Measurements from ENCODE around the gene MPRIP. TPM values are rescaled to one million over a fixed set of nuclear protein-coding genes. Genes with fewer than 3 reads are reported as not detected.
A peak's percentile ranks its signal among the peaks of the same experiment; 100 is the strongest.

The MPRIP gene
- total RNA-seq, 2 donors from 2014 or later = 204 to 207 TPM

- no peak for ATAC-seq (replicated peaks)
- Mint-ChIP-seq H3K36me3 (ENCODE audit: low read depth) (peaks cover 10% of the 10 kb centered on the region), H3K4me3 (no peak overlapping the region), H3K9me3 (no peaks in the 10 kb centered on the region), H3K27ac (peak overlapping the region; percentile 38), H3K4me1 (peaks cover 18% of the 10 kb centered on the region), H3K27me3 (no peaks in the 10 kb centered on the region)
Measured at GRCh38 chr17:17098551-17099179, 56.4 kb downstream of the MPRIP start.

- peaks cover 5% of the 10 kb centered on the region for H3K36me3 Mint-ChIP-seq (ENCODE audit: low read depth)
- no peak for ATAC-seq (replicated peaks)
- peaks cover 14% of the 10 kb centered on the region for H3K4me1 Mint-ChIP-seq
- H3K27me3 Mint-ChIP-seq = no peaks in the 10 kb centered on the region
- H3K4me3 Mint-ChIP-seq = no peak overlapping the region
- H3K27ac Mint-ChIP-seq = peak overlapping the region; percentile 43
- no peaks in the 10 kb centered on the region for H3K9me3 Mint-ChIP-seq
Measured at GRCh38 chr17:17102176-17102575, 59.9 kb downstream of the MPRIP start.

GRCh38 chr17:17103160-17103559 lies 60.9 kb downstream of the MPRIP start:
- Mint-ChIP-seq H3K4me1 (peaks cover 21% of the 10 kb centered on the region), H3K9me3 (no peaks in the 10 kb centered on the region), H3K27me3 (no peaks in the 10 kb centered on the region), H3K27ac (peak overlapping the region; percentile 83), H3K4me3 (no peak overlapping the region), H3K36me3 (ENCODE audit: low read depth) (peaks cover 5% of the 10 kb centered on the region)
- no peak for ATAC-seq (replicated peaks)

GRCh38 chr17:17104036-17104435 lies 61.8 kb downstream of the MPRIP start:
- no peak overlapping the region for H3K4me3 Mint-ChIP-seq
- ATAC-seq (replicated peaks) = no peak
- H3K4me1 Mint-ChIP-seq = peaks cover 26% of the 10 kb centered on the region
- no peaks in the 10 kb centered on the region for H3K27me3 Mint-ChIP-seq
- H3K36me3 Mint-ChIP-seq (ENCODE audit: low read depth) = peaks cover 5% of the 10 kb centered on the region
- peak overlapping the region; percentile 83 for H3K27ac Mint-ChIP-seq
- H3K9me3 Mint-ChIP-seq = no peaks in the 10 kb centered on the region

- H3K4me1 Mint-ChIP-seq = peaks cover 31% of the 10 kb centered on the region
- peak overlapping the region; percentile 83 for H3K27ac Mint-ChIP-seq
- no peaks in the 10 kb centered on the region for H3K9me3 Mint-ChIP-seq
- no peak for ATAC-seq (replicated peaks)
- peaks cover 5% of the 10 kb centered on the region for H3K36me3 Mint-ChIP-seq (ENCODE audit: low read depth)
- H3K27me3 Mint-ChIP-seq = no peaks in the 10 kb centered on the region
- H3K4me3 Mint-ChIP-seq = no peak overlapping the region
Measured at GRCh38 chr17:17104494-17104893, 62.2 kb downstream of the MPRIP start.

- peaks cover 41% of the 10 kb centered on the region for H3K4me1 Mint-ChIP-seq
- no peaks in the 10 kb centered on the region for H3K27me3 Mint-ChIP-seq
- peaks cover 5% of the 10 kb centered on the region for H3K36me3 Mint-ChIP-seq (ENCODE audit: low read depth)
- H3K27ac Mint-ChIP-seq = peak overlapping the region; percentile 91
- no peak for ATAC-seq (replicated peaks)
- no peak overlapping the region for H3K4me3 Mint-ChIP-seq
- no peaks in the 10 kb centered on the region for H3K9me3 Mint-ChIP-seq
Measured at GRCh38 chr17:17105976-17106375, 63.7 kb downstream of the MPRIP start.

- Mint-ChIP-seq H3K4me3 (peak overlapping the region; percentile 73), H3K27ac (peak overlapping the region; percentile 91)
Measured at GRCh38 chr17:17106756-17107155, 64.5 kb downstream of the MPRIP start.

GRCh38 chr17:17107281-17107680 lies 65.0 kb downstream of the MPRIP start:
- no peaks in the 10 kb centered on the region for H3K9me3 Mint-ChIP-seq
- peak overlapping the region; percentile 91 for H3K27ac Mint-ChIP-seq
- H3K27me3 Mint-ChIP-seq = no peaks in the 10 kb centered on the region
- H3K36me3 Mint-ChIP-seq (ENCODE audit: low read depth) = peaks cover 5% of the 10 kb centered on the region
- H3K4me1 Mint-ChIP-seq = peaks cover 41% of the 10 kb centered on the region
- ATAC-seq (replicated peaks) = no peak
- H3K4me3 Mint-ChIP-seq = peak overlapping the region; percentile 73

More at GRCh38 chr17:17106756-17107155, 64.5 kb downstream of the MPRIP start:
- peaks cover 5% of the 10 kb centered on the region for H3K36me3 Mint-ChIP-seq (ENCODE audit: low read depth)
- no peaks in the 10 kb centered on the region for H3K9me3 Mint-ChIP-seq
- H3K27me3 Mint-ChIP-seq = no peaks in the 10 kb centered on the region
- ATAC-seq (replicated peaks) = no peak
- peaks cover 41% of the 10 kb centered on the region for H3K4me1 Mint-ChIP-seq

GRCh38 chr17:17107891-17108431 lies 65.7 kb downstream of the MPRIP start:
- Mint-ChIP-seq H3K9me3 (no peaks in the 10 kb centered on the region), H3K4me1 (peaks cover 41% of the 10 kb centered on the region), H3K4me3 (peak overlapping the region; percentile 73), H3K27me3 (no peaks in the 10 kb centered on the region), H3K27ac (peak overlapping the region; percentile 91), H3K36me3 (ENCODE audit: low read depth) (peaks cover 5% of the 10 kb centered on the region)
- peak; percentile 85 for ATAC-seq (replicated peaks)

GRCh38 chr17:17108451-17109049 lies 66.3 kb downstream of the MPRIP start:
- H3K4me3 Mint-ChIP-seq = peak overlapping the region; percentile 73
- ATAC-seq (replicated peaks) = no peak
- H3K27ac Mint-ChIP-seq = peak overlapping the region; percentile 91
- peaks cover 45% of the 10 kb centered on the region for H3K4me1 Mint-ChIP-seq
- H3K9me3 Mint-ChIP-seq = no peaks in the 10 kb centered on the region
- H3K27me3 Mint-ChIP-seq = no peaks in the 10 kb centered on the region
- peaks cover 5% of the 10 kb centered on the region for H3K36me3 Mint-ChIP-seq (ENCODE audit: low read depth)

- Mint-ChIP-seq H3K4me3 (peak overlapping the region; percentile 73), H3K27ac (peak overlapping the region; percentile 91), H3K4me1 (peaks cover 50% of the 10 kb centered on the region), H3K27me3 (no peaks in the 10 kb centered on the region), H3K36me3 (ENCODE audit: low read depth) (peaks cover 5% of the 10 kb centered on the region), H3K9me3 (no peaks in the 10 kb centered on the region)
- ATAC-seq (replicated peaks) = peak; percentile 36
Measured at GRCh38 chr17:17109256-17109655, 67.0 kb downstream of the MPRIP start.

- H3K4me1 Mint-ChIP-seq = peaks cover 50% of the 10 kb centered on the region
- peaks cover 5% of the 10 kb centered on the region for H3K36me3 Mint-ChIP-seq (ENCODE audit: low read depth)
- no peaks in the 10 kb centered on the region for H3K27me3 Mint-ChIP-seq
Measured at GRCh38 chr17:17109907-17110306, 67.7 kb downstream of the MPRIP start.

GRCh38 chr17:17110520-17110919 lies 68.3 kb downstream of the MPRIP start:
- H3K27me3 Mint-ChIP-seq = no peaks in the 10 kb centered on the region
- H3K9me3 Mint-ChIP-seq = no peaks in the 10 kb centered on the region
- ATAC-seq (replicated peaks) = no peak
- H3K36me3 Mint-ChIP-seq (ENCODE audit: low read depth) = peaks cover 6% of the 10 kb centered on the region
- peaks cover 55% of the 10 kb centered on the region for H3K4me1 Mint-ChIP-seq
- peak overlapping the region; percentile 73 for H3K4me3 Mint-ChIP-seq
- peak overlapping the region; percentile 91 for H3K27ac Mint-ChIP-seq

More at GRCh38 chr17:17109907-17110306, 67.7 kb downstream of the MPRIP start:
- Mint-ChIP-seq H3K9me3 (no peaks in the 10 kb centered on the region), H3K4me3 (peak overlapping the region; percentile 73), H3K27ac (peak overlapping the region; percentile 91)
- ATAC-seq (replicated peaks) = peak; percentile 53

- Mint-ChIP-seq H3K27ac (peak overlapping the region; percentile 91), H3K27me3 (no peaks in the 10 kb centered on the region)
Measured at GRCh38 chr17:17111401-17112393, 69.4 kb downstream of the MPRIP start.

More at GRCh38 chr17:17111401-17112393, 69.4 kb downstream of the MPRIP start:
- Mint-ChIP-seq H3K4me3 (peak overlapping the region; percentile 16), H3K36me3 (ENCODE audit: low read depth) (peaks cover 5% of the 10 kb centered on the region), H3K9me3 (no peaks in the 10 kb centered on the region), H3K4me1 (peaks cover 61% of the 10 kb centered on the region)
- no peak for ATAC-seq (replicated peaks)

Data from activated T-helper 17 cell treated with anti-CD3 and anti-CD28 coated beads, Interleukin-2, amount 50 U/mL, for 72 hours (primary cell).